Neural progenitor cell (in vitro differentiated cells): ENCODE data around the gene INTS11. TPM values are rescaled to one million over a fixed set of nuclear protein-coding genes. Genes with fewer than 3 reads are reported as not detected.

Experiments used
- DNase-seq: peaks from one replicate; pipeline ENCODE4 v3.0.0-alpha.2; 2016; ENCODE audit warnings: low spot score
- H2AFZ ChIP-seq: fragments of 200-600 bp; sonication (generic); replicated peaks from 2 replicates; pipeline ENCODE4 v1.6.1; 2016; ENCODE audit warnings: antibody characterized with exemption
- H3F3A ChIP-seq: fragments of 200-600 bp; sonication (generic); 2 replicates; pipeline ENCODE4 v1.6.1; 2016; ENCODE audit warnings: antibody characterized with exemption, low read depth
- H3K27ac ChIP-seq: fragments of 200-600 bp; sonication (generic); 2 replicates; pipeline ENCODE4 v1.5.1; 2016; ENCODE audit warnings: mild to moderate bottlenecking
- H3K27me3 ChIP-seq: fragments of 200-600 bp; sonication (generic); 2 replicates; pipeline ENCODE4 v1.6.1; 2016; ENCODE audit warnings: mild to moderate bottlenecking, moderate library complexity
- H3K36me3 ChIP-seq: fragments of 200-600 bp; sonication (generic); 2 replicates; pipeline ENCODE4 v1.5.1; 2016
- H3K4me1 ChIP-seq: fragments of 200-600 bp; sonication (generic); 2 replicates; pipeline ENCODE4 v1.6.1; 2016; ENCODE audit warnings: mixed run types
- H3K4me2 ChIP-seq: fragments of 200-600 bp; sonication (generic); 2 replicates; pipeline ENCODE4 v1.6.1; 2016
- H3K4me3 ChIP-seq: fragments of 200-600 bp; sonication (generic); 2 replicates; pipeline ENCODE4 v1.5.1; 2016
- H3K79me2 ChIP-seq: fragments of 200-600 bp; sonication (generic); 2 replicates; pipeline ENCODE4 v1.6.1; 2016; ENCODE audit warnings: low read depth
- H3K9ac ChIP-seq: fragments of 200-600 bp; sonication (generic); 2 replicates; pipeline ENCODE4 v1.6.1; 2016
- H3K9me3 ChIP-seq: fragments of 200-600 bp; sonication (generic); 2 replicates; pipeline ENCODE4 v1.5.1; 2016; ENCODE audit warnings: low read depth
- H4K20me1 ChIP-seq: fragments of 200-600 bp; sonication (generic); 2 replicates; pipeline ENCODE4 v1.6.1; 2016; ENCODE audit warnings: low read depth
- H3K27ac Mint-ChIP-seq: 3 replicates; pipeline ENCODE4 v1.8.0; 2021; ENCODE audit warnings: mixed read lengths
- H3K27me3 Mint-ChIP-seq: 2 replicates; pipeline ENCODE4 v1.8.0; 2022; ENCODE audit warnings: low read depth, mild to moderate bottlenecking, inconsistent platforms, moderate library complexity, mixed read lengths; ENCODE audit not compliant: insufficient read depth
- H3K36me3 Mint-ChIP-seq: 3 replicates; pipeline ENCODE4 v1.8.0; 2021; ENCODE audit warnings: mixed read lengths
- H3K4me1 Mint-ChIP-seq: 3 replicates; pipeline ENCODE4 v1.8.0; 2021; ENCODE audit warnings: mixed read lengths
- H3K4me3 Mint-ChIP-seq: 3 replicates; pipeline ENCODE4 v1.8.0; 2021; ENCODE audit warnings: mild to moderate bottlenecking, moderate library complexity, mixed read lengths
- H3K9me3 Mint-ChIP-seq: 3 replicates; pipeline ENCODE4 v1.8.0; 2020; ENCODE audit warnings: mixed read lengths
- EZH2 ChIP-seq: fragments of 200-600 bp; sonication (generic); IDR thresholded peaks from 2 replicates; pipeline ENCODE4 v1.6.1; 2017; ENCODE audit warnings: antibody characterized with exemption, mild to moderate bottlenecking, moderate library complexity
- EZH2phosphoT487 ChIP-seq: fragments of 200-600 bp; sonication (generic); IDR thresholded peaks from 2 replicates; pipeline ENCODE4 v1.6.1; 2017; ENCODE audit warnings: antibody characterized with exemption
- total RNA-seq: library from RNA; depleted of rRNA; stranded (reverse); fragments of >200 nt; gene quantifications from 2 replicates; pipeline ENCODE4 v1.2.3, GENCODE V29; 2015; ENCODE audit warnings: low replicate concordance
- TF ChIP-seq, protein P1 (sequence below): fragments of 200-600 bp; sonication (generic); IDR thresholded peaks from 2 replicates; pipeline ENCODE4 v1.5.1; 2017; ENCODE audit warnings: antibody characterized with exemption, mild to moderate bottlenecking

Gene INTS11
- total RNA-seq, 1 donor from 2014 or later: 62.4 TPM

DNA sequence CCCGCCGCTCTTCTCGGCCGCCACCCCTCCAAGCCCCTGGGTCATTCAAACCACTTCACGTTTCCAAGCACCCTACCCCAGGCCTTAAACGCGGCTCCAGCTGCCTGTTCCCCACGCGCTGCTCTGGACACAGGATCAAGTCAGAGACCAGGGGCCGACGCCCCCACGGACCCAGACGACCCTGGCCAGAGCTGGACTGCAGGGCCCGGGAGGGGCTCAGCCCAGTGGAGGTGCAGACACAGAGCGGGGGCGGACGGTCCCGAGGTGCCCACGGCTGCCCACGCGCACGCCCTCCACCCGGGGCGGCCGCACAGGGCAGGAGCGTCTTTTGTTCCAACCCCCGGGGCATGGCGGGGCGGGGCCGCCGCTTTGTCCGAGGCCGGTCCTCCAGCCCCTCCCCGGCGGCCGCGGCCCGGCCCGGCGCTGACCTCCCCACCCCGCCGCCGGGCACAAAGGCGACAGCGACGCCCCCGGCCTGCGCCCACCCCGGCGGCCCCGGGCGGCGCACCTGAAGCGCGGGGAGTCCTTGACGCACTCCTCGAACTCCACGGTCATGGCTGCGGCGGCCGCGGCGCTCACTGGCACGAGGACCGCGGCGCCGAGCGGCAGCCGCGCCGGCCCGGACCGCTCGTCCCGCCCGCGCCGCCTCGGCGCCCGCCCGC is 17.1 kb downstream of the INTS11 start:
- Histone ChIP-seq H3K9ac (no peak overlapping the region), H3K27me3 (peaks cover 10% of the 10 kb centered on the region), H3K4me2 (peak overlapping the region; percentile 100), H3K4me1 (peaks cover 37% of the 10 kb centered on the region), H3K9me3 (no peaks in the 10 kb centered on the region), H3K4me3 (peak overlapping the region; percentile 71), H2AFZ (no peak overlapping the region), H4K20me1 (peaks cover 46% of the 10 kb centered on the region), H3K36me3 (no peaks in the 10 kb centered on the region), H3K79me2 (peaks cover 5% of the 10 kb centered on the region), H3F3A (peaks cover 24% of the 10 kb centered on the region), H3K27ac (no peak overlapping the region)
- peaks cover 18% of the 10 kb centered on the region for H3K4me1 Mint-ChIP-seq
- DNase-seq: peak; percentile 76
- peaks cover 4% of the 10 kb centered on the region for H3K27me3 Mint-ChIP-seq
- peak overlapping the region; percentile 94 for H3K4me3 Mint-ChIP-seq
- no peaks in the 10 kb centered on the region for H3K9me3 Mint-ChIP-seq
- H3K36me3 Mint-ChIP-seq: no peaks in the 10 kb centered on the region
- TF ChIP-seq EZH2phosphoT487 (no peak), EZH2 (no peak)
- TF ChIP-seq, protein P1, sequence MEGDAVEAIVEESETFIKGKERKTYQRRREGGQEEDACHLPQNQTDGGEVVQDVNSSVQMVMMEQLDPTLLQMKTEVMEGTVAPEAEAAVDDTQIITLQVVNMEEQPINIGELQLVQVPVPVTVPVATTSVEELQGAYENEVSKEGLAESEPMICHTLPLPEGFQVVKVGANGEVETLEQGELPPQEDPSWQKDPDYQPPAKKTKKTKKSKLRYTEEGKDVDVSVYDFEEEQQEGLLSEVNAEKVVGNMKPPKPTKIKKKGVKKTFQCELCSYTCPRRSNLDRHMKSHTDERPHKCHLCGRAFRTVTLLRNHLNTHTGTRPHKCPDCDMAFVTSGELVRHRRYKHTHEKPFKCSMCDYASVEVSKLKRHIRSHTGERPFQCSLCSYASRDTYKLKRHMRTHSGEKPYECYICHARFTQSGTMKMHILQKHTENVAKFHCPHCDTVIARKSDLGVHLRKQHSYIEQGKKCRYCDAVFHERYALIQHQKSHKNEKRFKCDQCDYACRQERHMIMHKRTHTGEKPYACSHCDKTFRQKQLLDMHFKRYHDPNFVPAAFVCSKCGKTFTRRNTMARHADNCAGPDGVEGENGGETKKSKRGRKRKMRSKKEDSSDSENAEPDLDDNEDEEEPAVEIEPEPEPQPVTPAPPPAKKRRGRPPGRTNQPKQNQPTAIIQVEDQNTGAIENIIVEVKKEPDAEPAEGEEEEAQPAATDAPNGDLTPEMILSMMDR: no peak
- H3K27ac Mint-ChIP-seq: no peak overlapping the region

DNA sequence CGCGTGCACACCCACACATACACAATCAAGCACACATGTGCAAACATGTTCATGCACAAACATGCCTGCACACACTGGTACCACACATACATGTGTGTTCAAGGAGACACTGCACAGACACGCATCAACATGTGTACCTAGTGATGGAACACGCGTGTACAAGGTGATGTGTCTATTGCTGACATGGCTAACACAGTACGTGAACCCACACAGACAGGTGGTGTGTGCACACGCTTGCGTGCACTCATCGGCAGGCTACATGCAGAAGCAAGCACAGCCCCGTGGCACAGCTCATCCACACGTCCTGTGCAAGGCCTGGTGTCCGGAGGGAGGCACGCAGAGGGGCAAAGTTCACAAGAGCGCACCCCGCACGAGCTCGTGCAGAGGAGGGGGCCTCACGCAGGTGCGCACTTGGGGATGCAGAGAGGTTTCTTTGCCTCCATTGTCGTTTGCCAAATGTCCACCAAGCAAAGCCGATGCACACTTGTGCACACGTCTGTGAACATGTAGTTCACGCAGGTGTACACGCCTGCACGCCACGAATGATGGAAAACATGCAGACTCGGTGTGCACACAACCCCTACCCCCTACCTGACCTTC is 17.7 kb downstream of the INTS11 start:
- peak overlapping the region; percentile 94 for H3K4me3 Mint-ChIP-seq
- Histone ChIP-seq H3K36me3 (no peaks in the 10 kb centered on the region), H3F3A (peaks cover 24% of the 10 kb centered on the region), H3K4me2 (peak overlapping the region; percentile 100), H3K9me3 (no peaks in the 10 kb centered on the region), H3K4me3 (peak overlapping the region; percentile 71), H2AFZ (no peak overlapping the region), H3K27ac (no peak overlapping the region), H3K79me2 (peaks cover 5% of the 10 kb centered on the region), H3K4me1 (peaks cover 37% of the 10 kb centered on the region), H3K27me3 (peaks cover 10% of the 10 kb centered on the region), H3K9ac (no peak overlapping the region), H4K20me1 (peaks cover 51% of the 10 kb centered on the region)
- H3K9me3 Mint-ChIP-seq: no peaks in the 10 kb centered on the region
- H3K36me3 Mint-ChIP-seq: no peaks in the 10 kb centered on the region
- peaks cover 4% of the 10 kb centered on the region for H3K27me3 Mint-ChIP-seq
- no peak overlapping the region for H3K27ac Mint-ChIP-seq
- TF ChIP-seq EZH2: no peak
- TF ChIP-seq, protein P1: no peak
- TF ChIP-seq EZH2phosphoT487: no peak
- DNase-seq: no peak
- peaks cover 18% of the 10 kb centered on the region for H3K4me1 Mint-ChIP-seq

DNA sequence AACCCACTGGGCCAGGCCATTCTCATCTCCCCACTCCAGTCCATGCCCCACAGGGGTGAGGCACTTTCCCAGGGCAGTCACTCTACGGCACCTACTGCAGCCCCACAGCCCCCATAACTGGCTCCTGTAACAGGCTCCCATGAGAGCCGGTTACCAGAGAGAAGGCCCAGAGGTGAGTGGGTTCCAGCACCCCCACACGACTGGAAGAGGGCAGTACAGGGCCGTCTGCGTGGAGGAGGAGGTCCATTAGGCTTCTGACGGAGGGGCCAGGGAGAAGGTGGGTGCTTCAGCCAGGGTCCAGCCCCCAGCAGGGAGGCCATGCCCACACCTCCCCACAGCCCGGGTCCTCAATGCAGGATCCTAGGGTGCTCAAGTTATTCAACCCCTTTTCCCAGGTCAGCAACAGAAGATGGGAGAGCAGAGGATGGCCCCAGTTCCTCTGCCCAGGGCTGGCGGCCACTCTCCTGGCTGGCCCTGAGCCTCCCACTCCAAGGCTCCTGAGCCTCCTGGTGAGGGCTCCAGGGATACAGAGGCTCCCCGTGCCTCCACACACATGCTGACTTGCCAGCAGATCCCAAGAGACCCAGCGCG is 18.3 kb downstream of the INTS11 start:
- H3K4me1 Mint-ChIP-seq: peaks cover 18% of the 10 kb centered on the region
- Histone ChIP-seq H3K27me3 (peaks cover 10% of the 10 kb centered on the region), H2AFZ (no peak overlapping the region), H4K20me1 (peaks cover 50% of the 10 kb centered on the region), H3K9ac (no peak overlapping the region), H3F3A (peaks cover 24% of the 10 kb centered on the region), H3K4me1 (peaks cover 37% of the 10 kb centered on the region), H3K9me3 (no peaks in the 10 kb centered on the region), H3K27ac (no peak overlapping the region), H3K4me2 (peak overlapping the region; percentile 100), H3K79me2 (peaks cover 5% of the 10 kb centered on the region), H3K4me3 (peak overlapping the region; percentile 71), H3K36me3 (no peaks in the 10 kb centered on the region)
- no peak for DNase-seq
- peaks cover 4% of the 10 kb centered on the region for H3K27me3 Mint-ChIP-seq
- no peaks in the 10 kb centered on the region for H3K9me3 Mint-ChIP-seq
- TF ChIP-seq, protein P1: peak; percentile 25
- TF ChIP-seq EZH2phosphoT487: no peak
- TF ChIP-seq EZH2: no peak
- H3K36me3 Mint-ChIP-seq: no peaks in the 10 kb centered on the region
- peak overlapping the region; percentile 94 for H3K4me3 Mint-ChIP-seq
- H3K27ac Mint-ChIP-seq: no peak overlapping the region
